PC-3 (cell line): ENCODE results near the gene DMD.

Experiments used
- CTCF ChIP-seq: fragments of 300-600 bp; sonication (generic); conservative IDR thresholded peaks from 2 replicates; pipeline ENCODE4 v1.5.1; 2017; ENCODE audit warnings: antibody characterized with exemption, low read depth, mild to moderate bottlenecking, low read length
- EZH2 ChIP-seq: fragments of 300-600 bp; sonication (generic); IDR thresholded peaks from one replicate; pipeline ENCODE4 v1.6.1; 2017; ENCODE audit warnings: antibody characterized with exemption, mild to moderate bottlenecking, low read length; ENCODE audit not compliant: unreplicated experiment
- EZH2phosphoT487 ChIP-seq: fragments of 300-600 bp; sonication (generic); IDR thresholded peaks from 2 replicates; pipeline ENCODE4 v1.6.1; 2018; ENCODE audit warnings: mild to moderate bottlenecking, antibody characterized with exemption, low read length, borderline replicate concordance

- TF ChIP-seq CTCF: no peak
- TF ChIP-seq EZH2phosphoT487: no peak
- TF ChIP-seq EZH2: no peak
These were observed 2029.9 kb downstream of the DMD start for GRCh38 chrX:31181377-31182000.
